CD4-positive, alpha-beta T cell treated with Interleukin-2 at 100 ng/mL for 4 hours (primary cell): ENCODE results near the gene PLA2G2D.

Experiments used
- DNase-seq: peaks from one replicate; pipeline ENCODE4 v3.0.0-alpha.2; 2020; ENCODE audit warnings: low spot score

The PLA2G2D gene

GRCh38 chr1:20114021-20114648 is 5.2 kb downstream of the PLA2G2D start:
- DNase-seq = no peak

GRCh38 chr1:20112279-20113000 is 6.9 kb downstream of the PLA2G2D start:
- DNase-seq = no peak

- DNase-seq = no peak
These were observed 7.9 kb downstream of the PLA2G2D start for GRCh38 chr1:20111452-20111851.

GRCh38 chr1:20110679-20111078 is 8.7 kb downstream of the PLA2G2D start:
- no peak for DNase-seq

- no peak for DNase-seq
These were observed 10.0 kb downstream of the PLA2G2D start for GRCh38 chr1:20109223-20109856.

- DNase-seq = no peak
These were observed 10.8 kb downstream of the PLA2G2D start for GRCh38 chr1:20108366-20109123.

GRCh38 chr1:20107796-20108195 is 11.5 kb downstream of the PLA2G2D start:
- DNase-seq = no peak

GRCh38 chr1:20107351-20107750 is 12.0 kb downstream of the PLA2G2D start:
- no peak for DNase-seq

GRCh38 chr1:20105856-20106255 is 13.5 kb downstream of the PLA2G2D start:
- DNase-seq = no peak

GRCh38 chr1:20102875-20103274 is 16.5 kb downstream of the PLA2G2D start:
- no peak for DNase-seq

GRCh38 chr1:20100632-20101355 is 18.5 kb downstream of the PLA2G2D start:
- peak; percentile 11 for DNase-seq

- DNase-seq = no peak
These were observed 19.8 kb downstream of the PLA2G2D start for GRCh38 chr1:20099533-20099932.

- no peak for DNase-seq
These were observed 22.4 kb downstream of the PLA2G2D start for GRCh38 chr1:20096840-20097447.

GRCh38 chr1:20095564-20096434 is 23.5 kb downstream of the PLA2G2D start:
- DNase-seq = no peak

GRCh38 chr1:20093940-20094391 is 25.4 kb downstream of the PLA2G2D start:
- DNase-seq = no peak

- DNase-seq = no peak
These were observed 26.0 kb downstream of the PLA2G2D start for GRCh38 chr1:20093303-20093702.

GRCh38 chr1:20090641-20091040 is 28.7 kb downstream of the PLA2G2D start:
- no peak for DNase-seq

- DNase-seq = no peak
These were observed 29.2 kb downstream of the PLA2G2D start for GRCh38 chr1:20090119-20090518.

- DNase-seq = no peak
These were observed 29.8 kb downstream of the PLA2G2D start for GRCh38 chr1:20089328-20090077.

- DNase-seq = no peak
These were observed 31.7 kb downstream of the PLA2G2D start for GRCh38 chr1:20087668-20088067.
